IPS DF 19.7 (cell line): ENCODE measurements around the gene DDTL.

ENCODE experiments used
- DNase-seq: peaks from one replicate; pipeline ENCODE4 v3.0.0-alpha.2; 2013; ENCODE audit warnings: low read depth, low spot score

DDTL gene

DNA sequence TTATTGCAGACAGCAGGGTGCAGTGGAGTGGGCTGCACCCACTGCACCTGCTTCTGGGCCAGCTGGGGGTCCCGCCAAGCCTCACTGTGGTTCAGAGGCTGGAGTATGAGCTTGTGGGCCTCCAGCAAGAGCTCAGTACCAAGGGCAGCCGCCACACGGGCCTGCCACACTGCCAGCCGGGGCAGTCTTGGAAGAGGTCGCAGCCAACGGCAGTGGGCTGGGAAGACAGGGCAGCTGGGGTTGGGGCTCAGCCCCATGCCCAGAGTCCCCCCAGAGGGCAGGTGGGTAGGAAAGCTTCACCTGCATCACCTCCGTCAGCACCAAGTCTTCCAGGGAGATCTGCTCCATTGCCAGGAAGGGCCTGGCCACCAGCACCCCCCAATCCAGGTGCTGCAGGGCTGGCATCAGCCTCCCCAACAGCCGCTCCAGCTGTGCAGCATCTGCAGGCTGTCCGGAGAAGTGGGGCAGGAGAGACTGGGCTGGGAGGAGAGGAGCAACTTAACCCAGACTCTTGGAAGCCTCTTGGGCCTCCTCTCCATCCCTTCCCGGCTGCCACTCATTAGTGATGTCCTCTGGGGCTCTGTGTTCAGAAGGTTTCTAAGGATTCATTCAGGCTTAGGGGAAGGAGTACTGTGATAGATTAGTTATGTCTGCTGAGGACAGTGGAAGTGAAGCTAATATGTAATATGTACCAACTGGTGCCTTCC is 39.7 kb downstream of the DDTL start:
- no peak for DNase-seq

DNA sequence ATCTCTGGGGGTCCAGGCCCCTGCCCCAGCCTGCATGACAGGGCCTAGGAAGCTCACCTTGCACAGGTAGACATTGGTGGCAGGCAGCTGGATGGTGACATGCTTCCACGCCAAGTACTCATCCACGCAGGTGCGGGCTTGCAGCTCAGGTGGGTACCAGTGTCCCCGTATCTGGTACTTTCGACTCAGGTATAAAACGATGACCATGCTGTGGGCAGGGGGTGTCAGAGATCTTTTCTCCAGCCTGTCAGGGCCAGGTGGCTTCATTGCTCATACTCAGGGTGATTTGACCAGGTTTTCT is 40.2 kb downstream of the DDTL start:
- DNase-seq: no peak

GRCh38 chr22:24007253-24008021 is 40.7 kb downstream of the DDTL start:
- DNase-seq: no peak

DNA sequence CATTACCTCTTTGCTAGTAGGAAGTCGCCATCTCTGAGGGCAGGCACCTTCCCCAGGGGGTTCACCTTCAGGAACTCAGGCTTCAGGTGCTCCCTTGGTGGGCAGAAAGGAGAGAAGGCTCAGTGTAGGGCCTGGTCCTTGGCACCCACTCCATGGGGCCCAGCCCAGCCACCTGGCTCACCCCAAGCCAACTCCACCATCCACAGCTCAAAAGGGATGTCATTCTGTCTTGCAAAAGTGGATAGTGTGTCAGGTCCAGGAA is 41.3 kb downstream of the DDTL start:
- no peak for DNase-seq

- DNase-seq: no peak
These were observed 41.9 kb downstream of the DDTL start for GRCh38 chr22:24008381-24009226.

DNA sequence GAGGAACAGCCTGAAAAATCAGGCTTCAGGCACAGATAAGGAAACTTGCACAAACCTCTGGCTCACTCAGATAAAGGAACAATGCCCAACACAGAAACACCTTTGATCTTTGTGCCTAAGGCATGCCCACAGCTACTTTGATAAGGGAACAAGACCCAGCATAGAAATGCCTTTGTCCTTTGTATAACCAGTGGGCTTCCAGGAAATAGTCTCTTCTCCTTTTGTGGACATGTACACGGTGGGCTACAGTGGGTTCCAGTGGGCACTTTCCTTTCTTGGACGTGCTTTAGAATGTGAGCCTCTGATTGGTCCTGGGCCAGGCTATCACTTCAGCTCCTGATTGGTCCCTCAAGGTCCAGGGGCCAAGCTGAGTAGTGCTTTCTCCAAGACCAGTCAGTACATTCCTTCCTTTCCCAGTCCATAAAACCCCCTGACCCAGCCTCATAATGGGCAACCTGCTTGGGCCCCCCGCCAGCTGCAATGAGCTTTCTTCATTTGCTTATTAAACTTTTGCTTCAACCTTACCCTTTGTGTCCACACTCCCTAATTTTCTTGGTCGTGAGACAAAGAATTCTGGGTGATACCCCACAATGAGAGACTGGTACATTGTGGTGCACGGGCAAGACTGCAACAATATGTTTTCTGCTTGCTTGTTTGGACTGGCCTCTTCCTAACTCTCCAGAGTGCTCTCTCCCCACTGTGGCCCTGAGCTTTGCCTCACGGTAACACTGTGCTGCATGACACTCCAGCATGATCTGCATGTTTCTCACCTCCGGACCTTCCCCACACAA is 42.7 kb downstream of the DDTL start:
- no peak for DNase-seq

DNA sequence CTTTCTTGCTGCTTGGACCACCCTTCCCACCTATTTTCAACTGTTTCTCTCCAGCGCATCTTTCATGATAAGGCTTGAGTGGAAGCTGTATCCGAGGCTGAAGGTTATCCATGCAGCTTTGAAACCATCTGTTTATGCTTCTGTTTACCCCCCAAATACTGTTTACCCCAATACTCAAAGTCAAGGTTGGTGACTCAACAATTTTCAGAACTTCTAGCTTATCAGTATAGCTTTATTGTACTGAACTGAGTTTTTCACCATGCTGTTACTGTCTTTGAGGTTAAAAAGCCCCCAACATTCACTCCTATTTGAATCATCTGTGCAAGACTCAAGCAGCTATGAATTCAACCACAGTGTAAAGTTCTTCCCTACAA is 43.3 kb downstream of the DDTL start:
- no peak for DNase-seq

DNA sequence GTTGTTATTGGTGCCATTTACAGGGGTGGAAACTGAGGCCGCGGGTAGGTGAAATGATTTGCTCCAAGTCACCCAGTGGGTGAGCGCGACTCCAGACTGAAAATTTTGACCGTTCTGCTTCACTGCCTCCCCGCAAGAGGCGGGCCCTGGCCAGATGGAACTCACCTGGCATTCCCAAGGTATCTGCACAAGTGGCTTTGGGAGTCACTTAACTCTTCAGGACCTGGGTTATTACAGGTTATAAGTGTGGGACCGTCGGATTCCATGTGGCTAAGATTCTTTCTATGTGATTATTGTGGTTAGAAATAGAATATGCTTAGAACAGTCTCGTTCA is 45.0 kb downstream of the DDTL start:
- no peak for DNase-seq

DNA sequence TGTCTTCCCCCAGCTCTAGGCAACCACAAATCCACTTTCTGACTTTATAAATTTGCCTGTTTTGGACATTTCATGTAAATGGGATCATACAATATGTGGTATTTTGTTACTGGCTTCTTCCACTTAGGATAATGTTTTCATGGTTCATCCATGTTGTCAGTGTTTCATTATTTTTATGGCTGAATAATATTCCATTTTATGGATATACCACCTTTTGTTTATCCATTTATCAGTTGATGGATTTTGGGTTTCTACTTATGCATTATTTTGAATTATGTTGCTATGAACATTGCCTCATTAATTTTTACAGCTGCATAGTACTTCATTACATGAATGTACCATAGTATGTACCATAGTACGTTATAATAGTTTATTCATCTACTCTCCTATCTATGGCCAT is 49.5 kb downstream of the DDTL start:
- no peak for DNase-seq

GRCh38 chr22:24021304-24021703 is 54.6 kb downstream of the DDTL start:
- no peak for DNase-seq
